ENCODE results near the gene KCNQ1.

The KCNQ1 gene

DNA sequence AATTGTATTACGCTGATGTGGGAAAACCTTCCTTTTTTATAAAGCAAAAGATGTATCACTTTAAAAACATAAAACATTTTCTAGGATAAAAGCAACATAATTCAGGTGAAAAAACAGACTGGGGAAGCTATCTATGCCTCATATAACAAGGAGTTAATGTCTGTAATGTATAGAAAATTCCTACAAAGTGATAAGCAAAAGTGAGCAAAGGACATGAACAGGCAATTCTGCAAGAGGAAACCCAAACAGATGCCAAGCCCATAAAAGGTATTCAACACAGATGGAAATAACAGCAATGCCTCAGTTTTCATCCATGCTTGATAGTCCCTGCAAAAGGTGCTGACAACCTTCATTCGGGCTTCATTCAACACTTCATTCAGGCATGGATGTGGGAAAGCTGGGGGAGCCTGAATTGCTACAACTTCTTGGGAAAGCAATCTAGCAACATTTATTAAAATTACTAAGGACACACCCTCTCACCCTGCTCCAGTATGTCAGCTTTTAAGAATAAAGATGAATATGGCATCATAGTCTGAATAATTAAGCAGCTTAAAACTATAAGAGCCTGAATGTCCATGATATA, 215.6 kb downstream of the KCNQ1 start:
- no peak for DNase-seq (ENCODE audit: low spot score)
- Histone ChIP-seq H3K9me3 (ENCODE audit: severe bottlenecking) (peaks cover 10% of the 10 kb centered on the region), H3K4me1 (ENCODE audit: insufficient read depth, poor library complexity, severe bottlenecking) (peaks cover 9% of the 10 kb centered on the region), H3K36me3 (ENCODE audit: low read depth) (no peaks in the 10 kb centered on the region), H3K4me3 (ENCODE audit: severe bottlenecking) (no peak overlapping the region), H3K27ac (ENCODE audit: poor library complexity, severe bottlenecking) (no peak overlapping the region), H3K27me3 (ENCODE audit: insufficient read depth, poor library complexity, severe bottlenecking) (no peaks in the 10 kb centered on the region)
- no peak for ATAC-seq (ENCODE audit: low read depth)
- TF ChIP-seq, protein P1, sequence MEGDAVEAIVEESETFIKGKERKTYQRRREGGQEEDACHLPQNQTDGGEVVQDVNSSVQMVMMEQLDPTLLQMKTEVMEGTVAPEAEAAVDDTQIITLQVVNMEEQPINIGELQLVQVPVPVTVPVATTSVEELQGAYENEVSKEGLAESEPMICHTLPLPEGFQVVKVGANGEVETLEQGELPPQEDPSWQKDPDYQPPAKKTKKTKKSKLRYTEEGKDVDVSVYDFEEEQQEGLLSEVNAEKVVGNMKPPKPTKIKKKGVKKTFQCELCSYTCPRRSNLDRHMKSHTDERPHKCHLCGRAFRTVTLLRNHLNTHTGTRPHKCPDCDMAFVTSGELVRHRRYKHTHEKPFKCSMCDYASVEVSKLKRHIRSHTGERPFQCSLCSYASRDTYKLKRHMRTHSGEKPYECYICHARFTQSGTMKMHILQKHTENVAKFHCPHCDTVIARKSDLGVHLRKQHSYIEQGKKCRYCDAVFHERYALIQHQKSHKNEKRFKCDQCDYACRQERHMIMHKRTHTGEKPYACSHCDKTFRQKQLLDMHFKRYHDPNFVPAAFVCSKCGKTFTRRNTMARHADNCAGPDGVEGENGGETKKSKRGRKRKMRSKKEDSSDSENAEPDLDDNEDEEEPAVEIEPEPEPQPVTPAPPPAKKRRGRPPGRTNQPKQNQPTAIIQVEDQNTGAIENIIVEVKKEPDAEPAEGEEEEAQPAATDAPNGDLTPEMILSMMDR (IDR thresholded peaks at IDR 0.05; ENCODE audit: poor library complexity, severe bottlenecking), result no peak

DNA sequence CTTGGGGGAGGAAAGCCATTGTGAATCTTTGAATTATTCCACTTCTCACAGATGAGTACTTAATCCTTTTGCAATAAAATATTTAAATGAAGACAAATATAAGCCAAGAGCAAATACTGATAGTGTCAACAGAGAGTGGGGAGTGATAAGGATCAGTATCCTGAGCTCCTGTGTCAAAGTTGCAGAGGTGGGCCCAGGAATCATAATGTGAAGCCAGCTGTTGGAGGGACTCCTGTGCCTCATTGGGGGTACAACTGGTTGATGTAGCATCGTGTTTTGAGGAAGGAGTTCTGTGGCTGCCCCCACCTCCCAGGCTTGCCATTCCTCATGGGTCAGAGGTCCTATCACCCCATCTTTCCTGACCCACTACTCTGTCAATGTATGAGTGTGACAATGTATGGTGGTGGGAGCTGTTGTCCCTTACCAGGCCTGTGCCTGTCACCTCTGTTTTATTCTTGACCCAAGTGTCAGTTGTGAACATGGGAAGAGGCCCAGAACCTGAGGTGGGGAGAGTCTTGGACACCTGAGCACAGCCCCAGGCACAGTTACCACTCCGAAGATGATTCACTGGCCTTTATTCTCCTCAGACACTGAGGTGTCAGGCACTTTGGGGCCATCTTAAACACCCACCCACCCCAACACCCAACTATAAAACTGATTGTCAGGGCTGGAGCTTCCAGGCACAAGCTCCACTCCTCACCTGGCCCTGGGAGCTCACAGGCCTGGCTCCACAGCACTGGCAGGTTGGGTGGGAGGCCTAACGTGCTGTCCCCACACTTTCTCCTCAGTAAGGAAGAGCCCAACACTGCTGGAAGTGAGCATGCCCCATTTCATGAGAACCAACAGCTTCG, 216.6 kb downstream of the KCNQ1 start:
- no peaks in the 10 kb centered on the region for H3K36me3 ChIP-seq (ENCODE audit: low read depth)
- no peak for DNase-seq (ENCODE audit: low spot score)
- no peak overlapping the region for H3K4me3 ChIP-seq (ENCODE audit: severe bottlenecking)
- no peak for ATAC-seq (ENCODE audit: low read depth)
- TF ChIP-seq, protein P1 (IDR thresholded peaks at IDR 0.05; ENCODE audit: poor library complexity, severe bottlenecking), result no peak
- H3K9me3 ChIP-seq (ENCODE audit: severe bottlenecking), result peaks cover 10% of the 10 kb centered on the region
- H3K27ac ChIP-seq (ENCODE audit: poor library complexity, severe bottlenecking), result no peak overlapping the region
- H3K27me3 ChIP-seq (ENCODE audit: insufficient read depth, poor library complexity, severe bottlenecking), result no peaks in the 10 kb centered on the region
- H3K4me1 ChIP-seq (ENCODE audit: insufficient read depth, poor library complexity, severe bottlenecking), result peaks cover 3% of the 10 kb centered on the region

DNA sequence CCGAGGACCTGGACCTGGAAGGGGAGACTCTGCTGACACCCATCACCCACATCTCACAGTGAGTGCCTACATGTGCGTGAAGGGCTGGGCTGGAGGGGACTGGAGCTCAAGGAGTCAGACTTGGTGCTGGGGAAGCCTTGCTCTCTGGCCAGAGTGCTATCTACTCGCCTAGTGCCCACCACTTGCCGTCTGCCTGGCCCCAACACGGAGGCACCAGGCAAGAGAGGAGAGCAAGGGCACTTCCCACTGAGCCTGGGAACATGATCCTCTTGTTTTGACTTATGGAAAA, 217.2 kb downstream of the KCNQ1 start:
- H3K36me3 ChIP-seq (ENCODE audit: low read depth), result no peaks in the 10 kb centered on the region
- no peak for DNase-seq (ENCODE audit: low spot score)
- no peaks in the 10 kb centered on the region for H3K27me3 ChIP-seq (ENCODE audit: insufficient read depth, poor library complexity, severe bottlenecking)
- H3K27ac ChIP-seq (ENCODE audit: poor library complexity, severe bottlenecking), result no peak overlapping the region
- no peaks in the 10 kb centered on the region for H3K4me1 ChIP-seq (ENCODE audit: insufficient read depth, poor library complexity, severe bottlenecking)
- TF ChIP-seq, protein P1 (IDR thresholded peaks at IDR 0.05; ENCODE audit: poor library complexity, severe bottlenecking), result no peak
- H3K9me3 ChIP-seq (ENCODE audit: severe bottlenecking), result peaks cover 10% of the 10 kb centered on the region
- H3K4me3 ChIP-seq (ENCODE audit: severe bottlenecking), result no peak overlapping the region
- ATAC-seq (ENCODE audit: low read depth), result no peak

DNA sequence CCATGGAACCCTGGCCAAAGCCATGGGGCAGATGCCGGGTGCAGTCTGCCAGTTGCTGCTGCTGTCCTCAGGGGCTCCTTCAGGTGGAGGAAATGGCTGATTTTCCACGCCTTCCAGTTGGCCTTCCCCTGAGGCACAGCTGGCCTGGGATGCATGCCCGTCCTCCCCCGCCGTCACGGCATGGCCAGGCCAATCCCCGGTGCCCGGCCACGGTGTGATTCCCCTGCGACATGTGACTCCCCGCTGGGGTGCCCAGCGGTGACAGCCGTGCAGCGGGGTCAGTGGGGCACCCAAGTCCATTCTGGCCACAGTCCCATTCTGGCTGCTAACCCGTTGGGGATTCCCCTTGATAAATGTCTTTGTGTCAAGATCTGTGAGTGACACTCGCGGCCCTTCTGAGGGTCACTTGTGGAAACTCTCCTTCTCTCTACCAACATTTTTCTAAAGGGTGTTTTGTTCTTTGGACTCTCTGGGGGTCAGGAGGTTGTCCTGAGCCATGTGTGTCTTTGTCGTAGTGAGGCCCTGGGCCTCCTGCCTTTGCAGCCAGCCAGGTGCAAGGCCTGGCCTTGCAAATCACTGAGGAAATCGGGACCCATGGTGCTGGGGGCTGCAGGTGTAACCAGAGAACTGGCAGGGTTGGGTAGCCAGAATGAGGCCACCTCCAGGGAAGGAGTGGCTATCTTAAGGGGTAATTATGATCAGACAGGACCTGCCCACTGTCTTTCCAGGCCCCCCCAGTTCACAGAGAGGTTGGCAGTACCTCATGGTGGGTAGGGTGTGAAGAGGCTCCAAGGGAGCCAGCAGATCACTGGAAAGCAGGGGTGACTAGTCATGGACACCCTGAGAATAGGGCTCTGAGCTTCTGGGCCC, 217.9 kb downstream of the KCNQ1 start:
- Histone ChIP-seq H3K36me3 (ENCODE audit: low read depth) (no peaks in the 10 kb centered on the region), H3K9me3 (ENCODE audit: severe bottlenecking) (peaks cover 10% of the 10 kb centered on the region), H3K27ac (ENCODE audit: poor library complexity, severe bottlenecking) (no peak overlapping the region), H3K4me3 (ENCODE audit: severe bottlenecking) (no peak overlapping the region), H3K4me1 (ENCODE audit: insufficient read depth, poor library complexity, severe bottlenecking) (no peaks in the 10 kb centered on the region), H3K27me3 (ENCODE audit: insufficient read depth, poor library complexity, severe bottlenecking) (no peaks in the 10 kb centered on the region)
- TF ChIP-seq, protein P1 (IDR thresholded peaks at IDR 0.05; ENCODE audit: poor library complexity, severe bottlenecking), result no peak
- no peak for ATAC-seq (ENCODE audit: low read depth)
- DNase-seq (ENCODE audit: low spot score), result no peak
